Measurements from ENCODE around the gene LRRC36.

LRRC36 gene

DNA sequence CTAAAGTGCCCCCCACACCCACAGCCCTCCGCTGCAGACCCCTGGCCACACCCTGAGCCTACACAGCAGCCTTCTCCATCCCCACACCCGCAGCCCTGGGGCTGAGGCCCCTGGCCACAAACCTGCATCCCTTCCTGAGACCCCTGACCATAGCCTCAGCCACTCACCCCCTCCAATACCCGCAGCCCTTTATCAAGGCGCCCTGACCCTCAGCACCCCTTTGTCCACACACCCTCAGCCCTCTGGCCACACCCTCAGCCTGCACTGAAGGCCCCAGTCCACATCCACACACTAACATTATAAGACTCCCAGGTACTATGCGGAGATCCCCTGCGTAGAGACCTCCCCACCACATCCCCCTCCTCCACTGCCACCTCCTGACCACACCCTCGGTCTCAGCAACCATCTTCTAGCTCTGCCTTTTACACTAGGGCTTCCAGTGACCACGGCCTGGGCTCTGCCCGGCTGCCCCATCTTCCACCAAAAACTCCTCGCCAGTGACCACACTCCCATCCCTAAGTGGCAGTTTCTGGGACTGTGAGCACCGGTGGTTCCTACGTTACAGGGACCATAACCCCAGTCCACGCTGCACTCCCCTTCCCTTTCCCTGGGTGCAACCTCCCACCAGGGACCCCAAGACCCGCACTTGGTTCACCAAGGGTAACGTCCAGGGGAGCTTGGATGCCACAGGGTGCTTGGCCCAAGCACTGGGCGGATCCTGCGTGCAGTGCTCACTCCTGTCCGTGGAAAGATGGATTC, 65.9 kb downstream of the LRRC36 start:
- no peak for DNase-seq

GRCh38 chr16:67393111-67393787, 66.6 kb downstream of the LRRC36 start, which contains the start of gene TPPP3:
TPPP3 (minus strand) TSS chr16:67393498; CDS start chr16:67391111, 2,387 bp downstream.
- DNase-seq, result peak; percentile 43

- DNase-seq, result no peak
Measured at GRCh38 chr16:67393788-67394154, 67.2 kb downstream of the LRRC36 start.

DNA sequence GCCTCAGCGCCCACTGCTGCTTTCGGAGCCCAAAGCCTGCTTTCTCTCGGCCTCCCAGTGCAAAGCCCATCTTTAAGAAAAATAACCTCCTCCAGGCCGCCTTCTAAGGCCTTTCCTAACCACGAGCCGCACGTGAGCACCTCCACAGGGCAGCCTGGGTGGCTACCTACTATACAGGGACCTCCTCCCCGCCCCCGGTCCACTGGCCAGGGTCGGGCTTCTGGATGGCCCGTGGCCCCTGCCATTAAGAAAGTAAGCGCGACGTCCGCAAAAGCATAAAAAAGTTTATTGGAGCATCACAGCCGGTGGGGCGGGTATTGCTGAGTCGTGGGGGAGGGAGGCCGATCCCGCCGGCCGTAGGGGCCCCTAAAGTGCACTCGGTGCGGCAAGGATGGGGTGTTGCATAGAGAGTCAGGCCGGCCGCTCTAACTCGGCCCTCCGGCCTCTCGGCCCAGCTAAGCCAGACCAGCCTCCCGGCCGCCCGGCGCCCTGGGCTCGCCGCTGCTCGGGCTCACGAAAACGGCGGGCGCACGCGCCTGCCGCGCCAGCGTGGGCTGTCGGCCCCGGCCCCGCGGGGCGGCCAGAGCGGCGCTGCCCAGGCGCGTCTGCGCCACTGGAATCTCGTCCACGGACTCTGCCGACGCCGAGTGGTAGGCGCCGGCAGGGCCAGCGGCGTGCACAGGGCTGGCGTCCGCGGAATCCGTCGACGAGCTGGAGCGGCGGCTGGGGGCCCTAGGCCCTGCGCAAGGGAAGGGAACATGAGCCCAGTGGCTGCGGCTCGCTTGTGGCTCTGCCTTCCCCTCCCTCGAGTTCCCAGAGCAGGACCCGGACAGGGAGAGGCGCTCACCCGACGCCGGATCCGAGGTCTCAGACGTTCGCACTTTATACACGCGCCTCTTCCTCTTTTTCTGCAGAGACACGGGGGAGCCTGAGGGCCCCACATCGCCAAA, 67.8 kb downstream of the LRRC36 start:
- DNase-seq, result no peak

DNA sequence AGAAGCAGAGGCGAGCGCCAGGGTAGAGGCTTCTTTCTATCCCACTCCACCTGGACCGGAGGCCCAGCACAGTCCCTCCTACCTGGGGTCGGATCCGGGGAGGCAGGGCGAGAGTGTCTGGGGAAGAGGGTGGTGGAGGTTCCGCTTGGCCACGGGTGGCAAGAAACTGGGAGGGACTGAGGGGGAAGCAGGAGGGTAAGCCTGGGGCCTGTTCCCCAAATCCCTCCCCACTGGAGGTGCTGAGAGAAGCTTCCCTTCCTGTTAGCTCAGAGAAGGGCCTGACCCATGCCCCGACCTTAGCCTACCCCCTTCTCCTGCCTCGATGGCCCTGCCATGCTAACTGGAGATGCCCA, 68.5 kb downstream of the LRRC36 start:
- no peak for DNase-seq

DNA sequence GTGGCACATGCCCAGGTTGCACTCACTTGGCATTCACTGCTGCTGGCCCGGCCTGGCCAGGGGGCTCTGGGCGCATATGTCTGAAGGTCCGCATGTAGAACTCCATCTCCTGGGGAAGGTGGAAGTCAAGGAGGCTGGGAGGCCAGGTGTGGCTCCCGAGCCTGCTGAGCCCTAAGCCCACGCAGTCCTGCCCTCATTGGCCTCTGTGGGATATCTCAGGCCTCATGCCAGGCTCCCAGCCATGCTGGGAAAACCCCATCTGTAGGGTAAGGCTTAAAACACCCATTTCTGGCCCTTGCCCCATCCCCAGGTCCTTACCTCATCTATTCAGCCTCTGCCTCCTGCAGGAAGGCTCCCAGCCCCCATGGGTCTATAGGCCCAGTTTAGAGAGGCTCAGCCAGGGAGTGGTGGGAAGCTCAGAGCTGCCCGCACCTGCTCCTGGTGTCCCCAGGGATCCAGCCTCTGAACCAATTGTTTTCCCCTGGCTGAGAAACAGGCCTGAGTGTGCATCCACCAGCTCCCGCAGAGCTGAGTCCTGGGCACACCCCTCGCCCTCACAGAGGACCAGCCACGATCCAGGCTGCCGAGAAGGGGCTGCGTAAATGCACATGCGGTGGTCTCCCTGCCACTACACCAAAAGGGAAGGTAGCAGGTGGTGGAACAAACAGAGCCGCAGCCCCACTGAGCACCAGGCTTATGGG, 69.0 kb downstream of the LRRC36 start:
- no peak for DNase-seq

DNA sequence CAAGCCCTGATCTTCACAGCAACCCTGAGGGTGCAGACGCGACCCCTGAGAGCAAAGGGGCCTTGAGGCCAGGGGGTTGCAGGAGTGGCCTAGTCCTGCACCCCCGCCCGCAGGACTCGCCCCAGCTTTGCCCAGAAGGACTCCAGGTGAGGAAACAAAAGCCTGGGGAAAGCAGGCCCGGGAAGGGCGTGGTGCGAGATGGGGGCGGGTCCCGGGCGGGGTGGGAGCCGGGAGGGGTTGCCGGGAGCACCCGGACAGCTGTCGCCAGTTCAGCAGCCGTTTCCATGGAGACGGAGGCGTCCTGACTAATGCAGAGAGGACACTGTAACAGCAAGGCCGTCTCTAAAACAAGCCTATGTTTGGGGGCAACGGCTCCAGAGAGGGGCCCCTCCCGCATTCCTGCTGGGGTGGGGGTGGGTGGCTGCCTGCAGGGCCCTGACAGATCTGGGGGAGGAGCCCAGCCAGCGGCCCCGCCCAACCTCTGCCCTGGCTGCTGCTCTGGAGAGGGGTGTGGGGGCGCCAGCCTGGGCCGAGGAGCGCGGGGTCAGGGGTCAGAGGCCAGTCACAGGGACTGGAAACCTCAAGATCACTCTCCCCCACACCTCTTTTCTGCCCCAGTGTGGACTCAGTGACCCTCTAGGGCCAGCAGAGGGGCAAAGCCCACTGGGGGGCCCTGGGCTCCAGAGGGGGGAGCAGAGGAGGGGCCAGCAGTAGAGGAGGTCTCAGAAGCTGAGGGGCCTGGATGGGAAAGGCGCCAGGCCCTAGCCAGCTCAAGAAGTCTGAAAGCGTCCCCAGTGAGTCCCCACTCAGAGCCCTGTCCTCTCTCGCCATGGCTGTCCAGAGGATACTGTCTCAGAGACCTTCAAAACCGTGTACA, 69.8 kb downstream of the LRRC36 start:
- no peak for DNase-seq

- DNase-seq, result no peak
Measured at GRCh38 chr16:67397036-67397801, 70.6 kb downstream of the LRRC36 start.

DNA sequence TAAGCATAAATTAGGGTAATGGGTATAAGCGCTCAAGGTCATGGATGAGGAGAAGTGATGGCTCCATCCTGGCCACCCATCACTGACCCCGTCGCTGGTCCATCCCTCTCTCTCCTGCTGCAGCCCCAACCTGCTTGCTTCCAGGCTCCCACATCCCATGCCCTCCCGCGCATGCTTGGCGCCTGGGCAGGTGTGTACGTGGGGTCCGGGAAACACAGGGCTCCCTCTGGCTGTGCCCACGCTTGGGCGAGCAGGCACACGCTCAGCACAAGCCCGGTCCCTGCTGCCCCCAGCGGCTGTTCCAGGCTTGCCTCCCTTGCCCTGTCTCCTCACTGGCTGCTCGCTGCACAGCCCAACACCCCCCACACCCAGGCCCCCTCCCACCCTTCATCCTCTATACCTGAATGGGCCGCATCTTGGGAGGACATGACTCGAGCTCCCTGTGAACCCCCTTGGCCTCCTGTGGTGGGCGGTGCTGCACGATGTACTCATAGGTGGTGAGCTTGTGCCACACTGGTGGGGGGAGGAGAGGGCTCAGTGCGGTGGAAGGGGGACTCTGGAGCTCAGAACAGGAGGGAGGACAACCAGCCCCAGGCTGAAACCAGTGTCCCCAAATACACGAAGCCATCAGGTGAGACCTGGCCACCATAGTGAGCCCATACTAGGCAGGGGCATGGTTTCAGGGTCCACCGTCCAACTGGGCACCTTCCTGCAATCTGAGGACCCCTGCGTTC, 71.4 kb downstream of the LRRC36 start:
- DNase-seq, result no peak

DNA sequence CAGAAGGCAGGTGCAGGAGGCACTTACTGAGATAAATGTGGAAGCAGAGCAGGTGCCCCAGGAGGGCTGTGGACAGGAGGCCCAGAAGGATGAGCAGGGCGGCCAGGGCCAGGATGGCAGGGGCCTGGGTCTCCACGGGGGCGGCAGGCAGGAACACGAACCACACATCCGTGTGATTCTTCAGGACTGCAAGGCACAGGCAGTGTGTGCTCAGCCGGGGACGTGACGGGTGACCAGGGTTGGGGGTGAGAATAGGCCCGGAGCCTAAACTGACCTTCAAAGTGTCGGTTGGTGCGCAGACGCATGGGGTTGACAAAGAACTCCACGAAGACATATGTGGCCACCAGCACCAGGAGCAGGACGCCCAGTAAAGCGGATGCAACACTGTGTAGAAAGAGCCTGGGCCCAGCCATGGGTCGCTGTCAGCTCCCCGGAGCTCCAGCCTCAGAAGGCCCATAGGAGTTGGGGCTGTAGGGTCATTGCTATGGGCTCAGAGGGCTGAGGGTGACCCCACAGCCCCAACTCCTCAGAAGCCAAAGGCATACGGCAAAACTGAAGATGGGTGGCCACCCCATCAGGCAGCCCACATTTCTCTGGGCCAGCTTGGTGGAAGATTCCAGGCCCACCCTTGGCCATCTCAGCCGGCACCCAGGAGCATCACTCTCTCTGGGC, 72.1 kb downstream of the LRRC36 start:
- no peak for DNase-seq

GRCh38 chr16:67399218-67399733, 72.7 kb downstream of the LRRC36 start:
- peak; percentile 55 for DNase-seq

- DNase-seq, result no peak
Measured at GRCh38 chr16:67399749-67400704, 73.4 kb downstream of the LRRC36 start.

DNA sequence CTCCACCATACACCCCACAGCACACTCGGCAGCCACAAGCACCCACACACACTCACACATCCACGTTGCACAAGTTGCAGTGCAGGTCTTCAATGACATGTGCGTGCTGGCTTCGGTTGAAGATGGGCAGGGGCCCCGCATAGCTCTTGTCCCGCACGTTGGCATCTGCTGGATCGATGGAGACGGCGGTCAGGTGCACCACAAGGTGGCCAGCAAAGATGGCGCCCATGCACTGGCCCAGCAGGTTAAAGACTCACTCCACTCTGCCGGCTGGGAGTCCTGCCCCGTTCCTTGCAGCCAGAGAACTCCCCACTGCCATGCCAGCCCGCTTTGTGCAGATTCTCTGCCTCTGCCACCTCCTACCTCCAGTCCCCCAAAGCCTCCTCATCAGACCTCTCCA, 74.3 kb downstream of the LRRC36 start:
- DNase-seq, result no peak

GRCh38 chr16:67403976-67404555, 77.5 kb downstream of the LRRC36 start:
- no peak for DNase-seq

DNA sequence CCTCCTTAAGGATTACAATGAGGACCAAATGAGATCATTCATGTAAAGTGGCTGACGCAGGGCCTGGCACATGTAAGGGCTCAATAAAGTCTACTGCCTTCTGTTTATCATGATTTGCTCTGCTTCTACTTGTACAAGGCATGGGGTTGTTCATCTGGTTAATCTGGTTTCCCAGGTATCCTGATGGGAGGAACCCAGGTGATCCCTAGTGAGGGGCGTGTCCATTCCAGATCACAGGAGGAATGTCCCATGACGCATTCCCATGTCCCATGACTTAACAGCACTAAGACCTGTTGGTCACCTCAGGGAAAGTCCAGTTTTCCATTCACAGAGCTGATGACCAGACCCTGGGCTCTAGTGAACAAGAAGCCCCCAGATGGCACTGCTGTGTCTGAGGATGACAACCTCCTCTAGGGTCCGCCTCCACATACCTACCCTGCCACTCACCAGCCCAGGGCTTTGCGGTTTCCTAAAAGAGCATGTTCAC, 78.2 kb downstream of the LRRC36 start:
- DNase-seq, result no peak

- no peak for DNase-seq
Measured at GRCh38 chr16:67405336-67405735, 78.7 kb downstream of the LRRC36 start.
